Measurements from ENCODE around the gene ACVR1. TPM values are rescaled to one million over a fixed set of nuclear protein-coding genes. Genes with fewer than 3 reads are reported as not detected.
"Not testable (repeated sequence)": the region's sequence is repeated elsewhere in the genome, so short reads cannot be mapped to it uniquely, and the experiment has no call there.

ACVR1 gene
- total RNA-seq, 1 donor from 2014 or later: 14.9 TPM

DNA sequence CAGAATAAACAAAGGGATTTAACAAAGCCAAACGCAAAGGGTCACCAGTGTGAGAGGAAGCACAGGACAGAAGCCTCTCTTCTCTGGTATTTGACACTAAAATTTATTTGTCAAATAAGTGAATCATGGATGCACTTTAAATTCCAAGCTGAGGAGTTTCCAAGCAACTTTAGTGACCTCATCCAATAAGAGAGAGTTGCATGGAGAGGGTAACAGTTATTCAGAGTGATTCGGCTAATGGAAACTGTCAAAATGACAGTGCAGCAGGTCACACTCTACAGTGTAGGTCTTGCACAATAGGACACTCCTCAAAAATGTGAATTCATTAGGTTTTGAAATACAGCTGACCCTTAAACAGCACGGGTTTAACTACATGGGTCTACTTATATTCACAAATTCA is 143.5 kb downstream of the ACVR1 start:
- DNase-seq (ENCODE audit: low spot score) (no peak), ATAC-seq (peak; percentile 63)

DNA sequence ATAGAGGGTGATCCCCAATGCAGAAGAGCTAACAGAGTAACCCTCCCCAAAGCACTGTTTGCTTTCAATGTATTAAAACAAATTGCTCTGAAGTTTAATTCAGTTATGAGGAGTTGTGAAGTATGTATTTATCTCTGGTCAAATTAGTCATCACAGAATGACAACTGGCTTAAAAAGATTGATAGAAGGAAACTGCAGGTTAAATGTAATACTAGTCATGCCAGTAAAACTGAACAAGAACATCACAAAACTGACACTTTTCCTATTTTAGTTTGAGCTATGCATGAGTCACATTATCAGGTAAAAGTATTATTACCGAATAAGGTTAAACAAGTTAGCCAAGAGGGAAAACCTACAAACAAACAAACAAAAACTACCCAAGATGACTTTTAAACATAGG is 148.4 kb downstream of the ACVR1 start:
- DNase-seq (ENCODE audit: low spot score): no peak
- no peak for ATAC-seq

GRCh38 chr2:157726946-157727345 is 149.2 kb downstream of the ACVR1 start:
- ATAC-seq: no peak

DNA sequence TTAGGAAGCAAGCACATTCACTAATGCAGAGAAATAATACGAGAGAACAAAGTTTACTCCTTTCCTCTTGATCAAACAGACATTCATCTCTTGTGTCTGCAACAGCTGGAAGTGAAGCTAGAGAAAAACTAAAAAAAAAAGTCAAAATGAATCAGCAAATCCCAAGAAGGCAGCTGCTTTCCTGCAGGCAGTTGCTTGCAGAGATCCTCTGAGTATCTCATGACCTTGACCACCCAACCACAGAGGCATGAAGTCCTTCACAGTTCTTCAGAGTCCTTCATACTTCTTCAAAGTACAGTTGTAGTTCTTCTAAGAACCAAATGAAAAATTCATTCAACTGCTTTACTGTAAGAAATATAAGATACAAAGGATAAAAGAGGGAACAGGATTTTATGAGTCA is 150.3 kb downstream of the ACVR1 start:
- DNase-seq (ENCODE audit: low spot score): no peak
- ATAC-seq: no peak

More at GRCh38 chr2:157726946-157727345, 149.2 kb downstream of the ACVR1 start:
- DNase-seq (ENCODE audit: low spot score): no peak

DNA sequence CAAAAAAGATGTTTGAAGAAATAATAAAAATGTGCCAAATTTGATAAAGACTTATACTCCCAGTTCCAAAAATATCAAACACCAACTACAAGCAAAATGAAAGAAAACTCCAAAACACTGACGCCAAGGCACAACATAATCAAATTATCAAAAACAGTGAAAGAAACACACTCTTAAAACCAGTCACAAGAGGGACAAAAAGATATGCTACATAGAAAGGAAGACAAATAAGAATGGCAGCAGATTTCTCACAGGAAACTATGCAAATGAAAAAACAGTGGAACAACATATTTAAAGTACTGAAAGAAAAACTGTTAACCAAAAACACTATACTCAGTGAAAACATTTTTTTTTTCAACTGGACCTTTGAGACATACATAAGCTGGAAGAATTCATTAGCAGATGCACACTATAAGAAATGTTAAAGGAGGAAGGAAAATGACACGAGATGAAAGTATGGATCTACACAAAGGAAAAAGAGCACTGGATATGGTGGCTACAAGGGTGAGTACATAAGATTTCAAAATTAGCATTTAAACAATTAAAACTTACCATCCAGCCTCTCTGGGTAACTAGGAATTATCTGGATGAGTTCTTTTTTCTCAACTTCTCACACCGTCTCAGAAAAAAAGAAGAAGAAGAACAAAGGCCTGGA is 153.4 kb downstream of the ACVR1 start:
- DNase-seq (ENCODE audit: low spot score) (no peak), ATAC-seq (no peak)

DNA sequence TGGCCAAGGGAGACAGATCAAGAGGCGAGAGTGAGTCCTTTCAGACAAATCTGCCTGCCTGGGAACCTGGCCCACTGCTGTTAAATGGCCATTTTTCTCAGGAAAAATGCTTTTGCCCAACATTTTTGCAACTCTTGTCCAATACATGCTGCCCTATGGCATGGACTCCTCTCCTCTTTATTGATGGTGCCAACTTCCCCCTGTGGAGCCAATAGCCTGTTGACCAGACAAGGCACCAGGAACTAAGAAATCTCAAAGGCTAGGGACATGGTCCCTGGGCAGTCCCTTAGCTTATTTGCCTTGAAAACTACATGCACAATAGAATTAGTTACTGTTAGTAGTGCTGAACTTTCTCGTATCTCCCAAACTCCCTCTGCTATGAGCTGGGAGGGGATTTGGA is 155.6 kb downstream of the ACVR1 start:
- ATAC-seq (no peak), DNase-seq (ENCODE audit: low spot score) (no peak)

- ATAC-seq; DNase-seq (ENCODE audit: low spot score): not testable (repeated sequence)
Measured at GRCh38 chr2:157704653-157705052, 171.5 kb downstream of the ACVR1 start.

- not testable (repeated sequence) for ATAC-seq; DNase-seq (ENCODE audit: low spot score)
Measured at GRCh38 chr2:157704148-157704547, 172.0 kb downstream of the ACVR1 start.

GRCh38 chr2:157699806-157700205 is 176.3 kb downstream of the ACVR1 start:
- ATAC-seq: no peak
- no peak for DNase-seq (ENCODE audit: low spot score)

- DNase-seq (ENCODE audit: low spot score): no peak
Measured at GRCh38 chr2:157699009-157699408, 177.1 kb downstream of the ACVR1 start.

GRCh38 chr2:157698430-157698829 is 177.7 kb downstream of the ACVR1 start:
- DNase-seq (ENCODE audit: low spot score) (no peak), ATAC-seq (no peak)

More at GRCh38 chr2:157699009-157699408, 177.1 kb downstream of the ACVR1 start:
- ATAC-seq: no peak

GRCh38 chr2:157696036-157696435 is 180.1 kb downstream of the ACVR1 start:
- no peak for ATAC-seq

DNA sequence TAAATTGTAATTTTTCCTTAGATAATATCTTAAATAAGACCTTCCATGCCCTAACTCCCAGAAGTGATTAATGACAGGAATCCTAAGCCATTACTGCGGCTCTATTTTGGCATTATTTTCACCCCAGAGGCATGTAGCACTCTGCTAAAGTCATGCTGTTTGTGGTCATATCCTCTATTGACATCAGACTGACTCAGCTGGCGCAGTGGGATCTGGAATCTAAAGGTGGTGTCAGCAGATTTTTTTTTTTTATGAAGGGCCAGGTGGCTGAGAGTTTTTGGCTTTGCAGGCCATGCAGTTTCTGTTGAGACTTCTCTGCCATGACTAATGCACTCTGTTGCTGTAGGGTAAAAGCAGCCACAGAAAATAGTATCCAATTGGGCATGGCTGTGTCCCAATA is 183.4 kb downstream of the ACVR1 start:
- ATAC-seq (no peak), DNase-seq (ENCODE audit: low spot score) (no peak)

More at GRCh38 chr2:157696036-157696435, 180.1 kb downstream of the ACVR1 start:
- DNase-seq (ENCODE audit: low spot score): no peak

- DNase-seq (ENCODE audit: low spot score) (no peak), ATAC-seq (no peak)
Measured at GRCh38 chr2:157691695-157692094, 184.4 kb downstream of the ACVR1 start.

DNA sequence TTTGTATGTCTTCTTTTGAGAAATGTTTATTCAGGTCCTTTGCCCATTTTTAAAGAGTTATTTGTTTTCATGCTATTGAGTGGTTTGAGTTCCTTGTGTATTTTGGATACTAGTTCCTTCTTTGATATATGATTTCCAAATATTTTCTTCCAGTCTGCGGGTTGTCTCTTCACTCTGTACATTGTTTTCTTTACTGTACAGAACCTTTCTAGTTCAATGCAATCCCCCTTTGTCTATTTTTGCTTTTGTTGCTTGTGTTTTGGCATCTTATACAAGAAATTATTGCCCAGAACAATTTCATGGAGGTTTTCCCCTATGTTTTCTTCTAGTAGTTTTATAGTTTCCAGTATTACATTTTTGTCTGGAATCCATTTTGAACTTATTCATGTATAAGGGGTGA is 185.0 kb downstream of the ACVR1 start:
- DNase-seq (ENCODE audit: low spot score): no peak

More for the DNA sequence above, 185.0 kb downstream of the ACVR1 start:
- no peak for ATAC-seq

Other genes with a start within 250 kb of the ACVR1 start
- gene ACVR1C, start 247.5 kb downstream of the ACVR1 start, total RNA-seq: 2.2 TPM
- gene UPP2, start 225.5 kb upstream of the ACVR1 start, total RNA-seq: 0.91 TPM

Data from left lobe of liver (tissue), 2 donors.